HG03354 (cell line): ENCODE measurements around the gene DPH2.

Experiments
- ATAC-seq: cut with Tn5 transposase; IDR thresholded peaks from one replicate; pipeline ENCODE4 v1.9.1; 2021; ENCODE audit warnings: mild to moderate bottlenecking; ENCODE audit not compliant: unreplicated experiment, poor library complexity, severe bottlenecking

DPH2 gene, protein sequence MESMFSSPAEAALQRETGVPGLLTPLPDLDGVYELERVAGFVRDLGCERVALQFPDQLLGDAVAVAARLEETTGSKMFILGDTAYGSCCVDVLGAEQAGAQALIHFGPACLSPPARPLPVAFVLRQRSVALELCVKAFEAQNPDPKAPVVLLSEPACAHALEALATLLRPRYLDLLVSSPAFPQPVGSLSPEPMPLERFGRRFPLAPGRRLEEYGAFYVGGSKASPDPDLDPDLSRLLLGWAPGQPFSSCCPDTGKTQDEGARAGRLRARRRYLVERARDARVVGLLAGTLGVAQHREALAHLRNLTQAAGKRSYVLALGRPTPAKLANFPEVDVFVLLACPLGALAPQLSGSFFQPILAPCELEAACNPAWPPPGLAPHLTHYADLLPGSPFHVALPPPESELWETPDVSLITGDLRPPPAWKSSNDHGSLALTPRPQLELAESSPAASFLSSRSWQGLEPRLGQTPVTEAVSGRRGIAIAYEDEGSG

DNA sequence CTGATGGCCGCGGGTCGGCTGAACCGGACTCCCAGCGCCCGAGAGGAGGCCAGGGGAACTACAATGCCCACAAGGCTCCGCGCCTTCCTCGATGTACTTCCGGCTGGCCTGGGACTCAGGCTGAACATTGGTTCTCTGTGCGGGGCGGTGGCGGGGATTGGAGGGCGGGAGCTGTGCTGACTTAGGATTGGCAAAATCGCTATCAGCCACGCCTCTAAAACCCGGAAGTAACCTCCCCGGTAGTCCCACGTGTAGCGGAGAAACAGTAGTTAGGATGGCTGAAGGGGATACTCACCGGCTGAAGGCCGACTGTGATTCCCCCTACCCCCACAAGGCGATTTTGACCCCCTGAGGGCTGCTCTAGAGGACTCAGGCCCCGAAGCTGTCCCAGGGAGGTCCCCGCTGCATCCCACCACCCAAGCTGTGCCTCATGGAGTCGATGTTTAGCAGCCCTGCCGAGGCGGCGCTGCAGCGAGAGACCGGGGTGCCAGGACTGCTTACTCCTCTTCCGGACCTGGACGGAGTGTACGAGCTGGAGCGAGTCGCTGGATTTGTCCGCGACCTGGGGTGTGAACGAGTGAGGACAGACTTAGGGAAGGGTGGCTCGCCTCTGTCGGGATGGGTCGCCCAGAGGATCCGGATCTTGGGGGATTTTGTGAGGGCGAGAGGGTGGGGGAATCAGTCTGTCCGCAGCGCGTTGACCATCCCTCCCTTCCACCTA lies at the start of gene DPH2:
DPH2 (plus strand) TSS at position 265 of the 721 bp plus-strand sequence; CDS start at position 431, 166 bp downstream.
- peak; percentile 85 for ATAC-seq

DNA sequence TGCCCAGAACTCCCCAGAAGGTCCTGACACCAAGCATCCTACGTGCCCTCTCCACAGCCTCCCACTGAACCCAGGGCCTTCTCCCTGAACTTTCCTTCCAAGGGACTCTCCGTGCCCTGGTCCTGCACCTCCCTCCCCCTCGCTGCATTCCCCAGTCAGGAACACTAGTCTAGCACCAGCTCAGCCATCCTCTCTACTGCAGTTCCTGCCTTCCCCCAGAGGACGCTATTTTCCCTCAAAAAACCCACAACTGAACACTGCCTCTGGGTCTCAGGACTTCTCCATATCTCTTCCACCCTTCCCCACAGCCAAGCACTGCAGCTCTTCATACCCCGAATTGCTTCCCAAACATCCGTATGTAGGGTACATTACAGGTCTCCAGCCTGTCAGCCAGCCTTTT lies 48.8 kb upstream of the DPH2 start:
- no peak for ATAC-seq

DNA sequence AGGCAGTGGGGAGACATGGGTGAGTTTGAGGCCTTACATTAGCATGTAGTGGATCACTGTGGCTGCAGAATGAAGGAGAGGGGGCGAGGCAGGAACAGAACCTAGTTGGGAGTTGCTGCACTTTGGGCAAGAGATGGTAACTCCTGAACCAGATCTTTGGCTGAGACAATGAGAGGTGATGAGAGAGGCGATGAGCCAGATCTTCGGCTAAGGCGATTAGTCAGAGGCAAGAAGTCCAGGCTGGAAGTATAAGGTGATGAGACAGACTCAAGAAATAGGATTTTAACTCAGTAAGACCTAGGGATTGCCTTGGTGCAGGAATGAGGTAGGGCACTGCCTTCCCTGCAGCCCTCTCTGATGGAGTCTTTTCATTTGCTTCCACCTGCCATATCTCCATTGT lies 45.3 kb upstream of the DPH2 start:
- ATAC-seq = no peak

DNA sequence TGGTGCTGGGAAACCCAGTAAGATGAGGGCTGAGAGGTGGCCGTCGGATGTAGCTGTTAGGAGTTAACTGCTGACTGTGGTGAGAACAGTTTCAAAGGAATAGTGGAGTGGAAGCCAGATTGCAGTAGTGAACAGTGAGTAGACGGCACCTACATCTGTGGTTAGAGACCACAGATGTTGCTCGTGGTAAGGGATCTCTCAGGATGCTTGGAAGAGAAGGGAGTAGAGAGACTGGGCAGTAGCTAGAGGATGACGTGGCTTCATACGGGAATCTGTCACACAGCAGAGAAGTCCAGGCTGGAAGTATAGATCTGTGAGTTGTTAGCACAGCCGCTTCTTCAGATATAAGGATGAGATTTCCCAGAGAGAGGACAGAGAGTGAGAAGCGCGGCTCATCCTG lies 44.0 kb upstream of the DPH2 start:
- ATAC-seq = no peak

DNA sequence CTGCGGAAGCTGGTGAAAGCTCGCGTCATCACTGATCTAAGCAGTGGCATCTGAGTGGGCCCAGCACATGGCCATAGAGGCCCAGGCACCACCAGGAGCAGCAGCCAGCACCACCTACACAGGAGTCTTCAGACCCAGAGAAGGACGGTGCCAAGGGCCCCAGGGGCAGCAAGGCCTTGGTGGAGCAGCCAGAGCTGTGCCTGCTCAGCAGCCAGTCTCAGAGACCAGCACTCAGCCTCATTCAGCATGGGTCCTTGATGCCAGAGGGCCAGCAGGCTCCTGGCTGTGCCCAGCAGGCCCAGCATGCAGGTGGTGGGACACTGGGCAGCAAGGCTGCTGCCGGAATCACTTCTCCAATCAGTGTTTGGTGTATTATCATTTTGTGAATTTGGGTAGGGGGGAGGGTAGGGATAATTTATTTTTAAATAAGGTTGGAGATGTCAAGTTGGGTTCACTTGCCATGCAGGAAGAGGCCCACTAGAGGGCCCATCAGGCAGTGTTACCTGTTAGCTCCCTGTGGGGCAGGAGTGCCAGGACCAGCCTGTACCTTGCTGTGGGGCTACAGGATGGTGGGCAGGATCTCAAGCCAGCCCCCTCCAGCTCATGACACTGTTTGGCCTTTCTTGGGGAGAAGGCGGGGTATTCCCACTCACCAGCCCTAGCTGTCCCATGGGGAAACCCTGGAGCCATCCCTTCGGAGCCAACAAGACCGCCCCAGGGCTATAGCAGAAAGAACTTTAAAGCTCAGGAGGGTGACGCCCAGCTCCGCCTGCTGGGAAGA lies 39.5 kb upstream of the DPH2 start:
- no peak for ATAC-seq

DNA sequence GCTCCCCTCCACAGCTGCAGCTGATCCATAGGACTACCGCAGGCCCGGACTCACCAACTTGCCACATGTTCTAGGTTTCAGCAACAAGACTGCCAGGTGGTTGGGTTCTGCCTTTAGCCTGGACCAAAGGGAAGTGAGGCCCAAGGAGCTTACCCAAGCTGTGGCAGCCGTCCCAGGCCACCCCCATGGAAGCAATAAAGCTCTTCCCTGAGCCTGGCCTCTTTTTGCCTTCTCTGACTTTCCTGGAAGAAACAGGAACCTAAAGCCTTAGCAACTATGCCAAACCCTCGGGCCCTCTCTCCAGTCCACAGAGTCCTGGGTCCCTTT lies 38.9 kb upstream of the DPH2 start:
- no peak for ATAC-seq

DNA sequence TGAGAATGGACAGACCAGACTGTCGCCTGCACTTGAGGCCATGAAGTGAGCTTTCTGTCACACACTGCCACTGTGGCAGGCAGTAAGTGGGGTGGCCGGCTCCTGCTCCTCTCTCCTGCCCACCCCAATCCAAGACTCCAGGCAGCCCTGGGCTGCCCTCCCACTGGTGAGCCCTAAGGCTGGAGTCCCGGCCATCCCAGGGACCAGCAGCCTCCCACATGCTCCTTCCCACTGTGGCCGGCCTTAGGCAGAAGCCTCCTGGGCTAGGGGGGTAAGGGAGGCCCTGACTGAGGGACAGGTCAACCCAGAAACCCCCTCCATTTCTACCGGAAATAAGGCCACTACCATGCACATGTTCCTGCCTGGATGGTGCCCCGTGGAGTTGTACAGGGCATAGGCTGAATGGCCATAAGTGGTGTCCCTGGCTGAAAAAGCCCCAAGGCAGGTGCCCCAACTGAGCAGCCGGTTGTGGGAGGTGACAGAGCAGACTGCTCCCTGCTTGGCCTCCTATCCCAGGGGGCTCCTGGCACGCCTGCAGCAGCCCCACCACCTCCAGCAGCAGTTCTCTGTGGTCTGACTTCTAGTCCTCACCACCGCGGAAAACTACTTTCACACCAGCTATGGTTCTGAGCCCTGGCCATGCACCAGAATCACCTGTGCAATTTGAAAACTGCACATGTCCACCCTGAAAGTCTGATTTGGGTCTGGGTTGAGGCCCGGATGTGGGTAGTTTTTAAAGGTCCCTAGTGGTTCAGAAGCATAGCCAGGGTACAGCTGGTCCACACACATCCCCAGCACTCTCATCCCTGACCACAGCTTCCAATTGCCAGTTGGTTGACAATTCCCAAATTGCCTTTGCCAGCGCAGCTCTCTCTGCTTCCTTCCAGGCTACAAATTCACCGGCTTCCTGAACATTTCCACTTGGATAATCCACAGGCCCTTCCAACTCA lies 37.8 kb upstream of the DPH2 start:
- no peak for ATAC-seq

DNA sequence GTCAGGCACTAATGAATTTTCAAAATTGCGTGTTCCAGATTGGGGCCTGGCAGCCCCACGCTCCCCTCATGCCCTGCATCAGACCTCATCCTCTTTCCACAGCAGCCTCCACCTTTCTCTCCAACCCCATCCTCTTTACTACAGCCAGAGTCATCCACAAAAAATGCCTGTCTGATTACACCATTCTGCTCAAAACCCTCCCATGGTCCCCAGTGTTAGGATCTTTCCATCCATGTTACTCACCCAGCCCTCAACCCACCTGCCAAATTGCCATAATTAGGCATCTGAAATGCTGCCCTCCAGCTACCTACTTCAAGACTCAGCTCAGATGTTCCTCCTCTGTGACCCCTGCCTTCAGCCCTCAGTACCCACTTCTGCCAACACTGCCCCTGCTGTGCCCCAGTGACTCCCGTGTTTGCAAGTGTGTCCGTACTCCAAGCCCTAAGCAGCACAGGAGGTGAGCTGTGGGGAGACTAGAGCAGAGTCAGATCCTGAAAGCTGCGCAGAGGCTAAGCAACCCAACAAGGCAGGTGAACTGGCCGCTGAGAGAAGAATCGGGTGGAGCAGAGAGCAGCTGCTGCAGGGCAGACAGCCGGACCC lies 36.9 kb upstream of the DPH2 start:
- no peak for ATAC-seq

DNA sequence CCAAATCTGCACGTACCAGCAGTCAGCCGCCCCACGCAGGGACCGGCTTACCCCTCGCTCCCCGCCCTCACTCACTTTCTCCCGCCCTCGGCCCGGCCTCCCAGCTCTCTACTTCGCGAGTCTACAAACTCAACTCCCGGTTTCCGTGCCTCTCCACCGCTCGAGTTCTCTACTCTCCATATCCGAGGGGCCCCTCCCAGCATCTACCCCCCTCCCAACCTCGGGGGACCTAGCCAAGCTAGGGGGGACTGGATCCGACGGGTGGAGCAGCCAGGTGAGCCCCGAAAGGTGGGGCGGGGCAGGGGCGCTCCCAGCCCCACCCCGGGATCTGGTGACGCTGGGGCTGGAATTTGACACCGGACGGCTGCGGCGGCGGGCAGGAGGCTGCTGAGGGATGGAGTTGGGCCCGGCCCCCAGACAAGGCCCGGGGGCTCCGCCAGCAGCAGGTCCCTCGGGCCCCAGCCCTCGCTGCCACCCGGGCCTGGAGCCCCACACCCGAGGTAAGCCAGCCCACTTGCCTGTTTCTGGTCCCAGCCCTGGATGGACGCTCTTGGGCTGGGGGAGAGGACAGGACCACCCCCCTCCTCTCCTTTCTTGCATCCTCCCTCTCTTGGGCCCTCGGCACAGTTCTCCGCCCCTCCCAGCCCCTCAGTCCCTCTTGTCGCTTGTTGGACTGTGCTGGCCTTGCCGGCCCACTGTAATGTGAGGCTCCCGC lies 36.3 kb upstream of the DPH2 start, which contains the start of gene ARTN:
ARTN (plus strand) TSS at position 416 of the 715 bp plus-strand sequence. CDS start 1,856 bp downstream, outside the sequence.
- no peak for ATAC-seq

DNA sequence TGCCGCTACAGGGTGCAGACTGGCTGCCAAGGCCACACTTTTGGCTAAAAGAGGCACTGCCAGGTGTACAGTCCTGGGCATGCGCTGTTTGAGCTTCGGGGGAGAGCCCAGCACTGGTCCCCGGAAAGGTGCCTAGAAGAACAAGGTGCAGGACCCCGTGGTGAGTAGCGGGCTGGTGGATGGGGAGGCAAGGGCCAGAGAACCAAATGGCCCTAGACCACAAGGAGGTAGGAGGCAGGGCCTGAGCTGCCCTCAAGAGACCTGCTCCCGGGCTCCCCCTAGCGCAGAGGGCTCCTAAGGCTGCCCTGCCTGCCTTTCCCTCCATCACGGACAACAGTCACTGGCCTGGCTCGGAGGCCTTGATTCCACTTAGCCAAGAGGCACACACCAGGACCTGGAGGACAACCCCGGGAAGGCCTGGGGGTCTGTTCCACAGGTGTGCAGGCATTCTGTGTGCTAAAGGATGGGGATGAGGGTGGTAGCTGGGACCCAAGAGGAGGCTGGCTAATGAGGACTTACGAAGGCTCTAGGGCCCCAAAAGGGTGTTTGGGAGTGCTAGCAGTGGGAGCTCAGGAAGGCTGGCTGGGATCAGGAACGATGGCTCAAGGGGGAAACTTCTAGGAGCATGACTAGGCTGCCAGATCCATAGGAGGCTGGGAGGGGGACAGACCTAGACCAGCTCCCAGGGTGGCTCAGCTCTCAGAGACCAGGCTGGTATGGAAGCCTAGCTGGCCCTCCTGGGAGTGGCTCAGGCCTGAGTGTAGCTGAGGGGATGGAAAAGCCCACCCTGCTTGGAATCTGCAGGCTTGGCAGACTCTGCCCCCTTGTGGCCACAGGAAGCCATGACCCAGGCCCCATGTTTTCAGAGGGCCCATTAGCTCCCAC lies 35.5 kb upstream of the DPH2 start:
- ATAC-seq = no peak

DNA sequence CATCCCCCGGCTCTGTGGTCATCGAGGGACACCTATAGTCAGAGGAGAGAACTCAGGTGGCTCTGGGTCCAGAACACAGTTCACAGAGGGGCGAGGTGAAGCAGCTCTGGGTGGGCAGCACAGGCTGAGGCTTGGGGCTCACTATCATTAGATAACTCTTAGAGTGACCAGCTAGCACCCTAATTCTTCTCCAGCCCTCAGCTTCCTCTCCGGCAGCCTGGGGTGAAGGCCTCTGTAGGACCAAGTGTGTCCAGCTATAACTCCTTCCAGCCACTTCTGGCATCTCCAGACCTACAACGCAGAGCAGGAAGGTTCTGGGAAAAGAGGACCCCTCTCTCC lies 34.9 kb upstream of the DPH2 start:
- ATAC-seq = no peak

DNA sequence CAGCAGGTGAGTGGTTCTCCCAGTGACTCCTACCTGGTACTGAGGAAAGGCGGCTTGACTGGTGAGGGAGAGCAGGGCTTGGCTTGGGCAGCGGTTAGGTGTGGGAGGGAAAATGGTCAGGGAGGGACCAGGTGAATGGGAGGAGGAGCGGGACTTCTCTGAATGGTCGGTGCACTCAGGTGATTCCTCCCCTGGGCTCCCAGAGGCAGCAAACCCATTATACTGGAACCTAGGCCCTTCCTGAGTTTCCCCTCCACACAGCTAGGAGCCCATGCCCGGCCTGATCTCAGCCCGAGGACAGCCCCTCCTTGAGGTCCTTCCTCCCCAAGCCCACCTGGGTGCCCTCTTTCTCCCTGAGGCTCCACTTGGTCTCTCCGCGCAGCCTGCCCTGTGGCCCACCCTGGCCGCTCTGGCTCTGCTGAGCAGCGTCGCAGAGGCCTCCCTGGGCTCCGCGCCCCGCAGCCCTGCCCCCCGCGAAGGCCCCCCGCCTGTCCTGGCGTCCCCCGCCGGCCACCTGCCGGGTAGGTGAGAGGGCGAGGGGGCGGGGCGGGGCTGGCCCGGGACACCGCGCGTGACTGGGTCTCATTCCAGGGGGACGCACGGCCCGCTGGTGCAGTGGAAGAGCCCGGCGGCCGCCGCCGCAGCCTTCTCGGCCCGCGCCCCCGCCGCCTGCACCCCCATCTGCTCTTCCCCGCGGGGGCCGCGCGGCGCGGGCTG lies 33.9 kb upstream of the DPH2 start:
- no peak for ATAC-seq

DNA sequence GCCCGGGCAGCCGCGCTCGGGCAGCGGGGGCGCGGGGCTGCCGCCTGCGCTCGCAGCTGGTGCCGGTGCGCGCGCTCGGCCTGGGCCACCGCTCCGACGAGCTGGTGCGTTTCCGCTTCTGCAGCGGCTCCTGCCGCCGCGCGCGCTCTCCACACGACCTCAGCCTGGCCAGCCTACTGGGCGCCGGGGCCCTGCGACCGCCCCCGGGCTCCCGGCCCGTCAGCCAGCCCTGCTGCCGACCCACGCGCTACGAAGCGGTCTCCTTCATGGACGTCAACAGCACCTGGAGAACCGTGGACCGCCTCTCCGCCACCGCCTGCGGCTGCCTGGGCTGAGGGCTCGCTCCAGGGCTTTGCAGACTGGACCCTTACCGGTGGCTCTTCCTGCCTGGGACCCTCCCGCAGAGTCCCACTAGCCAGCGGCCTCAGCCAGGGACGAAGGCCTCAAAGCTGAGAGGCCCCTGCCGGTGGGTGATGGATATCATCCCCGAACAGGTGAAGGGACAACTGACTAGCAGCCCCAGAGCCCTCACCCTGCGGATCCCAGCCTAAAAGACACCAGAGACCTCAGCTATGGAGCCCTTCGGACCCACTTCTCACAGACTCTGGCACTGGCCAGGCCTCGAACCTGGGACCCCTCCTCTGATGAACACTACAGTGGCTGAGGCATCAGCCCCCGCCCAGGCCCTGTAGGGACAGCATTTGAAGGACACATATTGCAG lies 33.2 kb upstream of the DPH2 start:
- no peak for ATAC-seq

DNA sequence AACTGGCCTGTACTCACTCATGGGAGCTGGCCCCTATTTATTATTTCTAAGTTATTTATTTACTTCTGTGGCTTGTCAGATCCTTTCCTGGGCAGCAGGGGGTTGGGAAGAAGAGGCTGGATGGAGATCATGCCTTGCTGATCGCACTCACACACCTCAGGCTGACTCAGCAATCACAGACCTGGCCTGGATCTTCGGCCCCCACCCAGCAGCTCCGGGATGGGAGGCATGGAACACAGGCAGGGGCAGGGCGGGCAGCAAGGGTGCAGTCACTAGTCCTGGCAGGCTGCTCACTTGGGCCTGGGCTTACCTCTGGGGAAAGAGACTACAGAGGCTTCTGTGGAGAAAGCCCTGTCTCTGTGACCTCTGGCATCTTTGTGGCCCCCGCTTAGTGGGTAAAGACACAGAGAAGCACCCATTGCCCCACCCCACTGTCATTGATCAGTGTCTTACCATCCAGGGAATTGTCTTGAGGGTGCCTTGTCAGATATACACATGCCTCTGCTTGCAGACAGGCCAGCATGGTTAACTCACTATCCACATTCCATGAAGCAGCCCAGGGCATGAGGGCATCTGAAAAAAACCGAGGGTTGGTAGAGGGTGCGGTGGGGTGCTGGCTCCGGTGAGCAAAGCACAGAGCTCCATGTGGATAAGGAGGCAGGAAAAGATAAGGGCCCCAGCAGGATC lies 32.5 kb upstream of the DPH2 start:
- no peak for ATAC-seq

DNA sequence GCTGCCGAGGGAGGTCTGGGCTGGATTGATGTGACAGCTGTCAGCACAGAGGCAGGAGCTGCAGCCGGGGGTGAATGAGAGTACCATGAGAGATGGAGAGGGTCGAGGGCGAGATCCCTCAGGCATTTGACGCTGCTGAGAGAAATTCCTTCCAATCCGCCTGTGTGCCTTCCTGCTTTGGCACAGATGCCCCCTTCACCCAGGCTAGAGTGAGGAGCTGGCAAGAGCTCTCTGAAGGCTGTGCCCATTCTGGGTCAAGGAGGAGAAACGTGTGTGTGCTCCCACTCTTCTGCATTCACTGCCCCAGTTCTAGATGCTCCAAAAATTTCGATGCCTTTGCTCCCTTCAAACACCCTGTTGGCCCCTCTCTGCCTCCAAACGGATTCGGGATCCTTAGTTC lies 31.4 kb upstream of the DPH2 start:
- no peak for ATAC-seq
